OCI-LY1 (cell line): ENCODE measurements around the gene SYCN.

Source experiments
- CTCF ChIP-seq: fragments of 200-600 bp; sonication (generic), shearing (Covaris generic); IDR thresholded peaks from 2 replicates; pipeline ENCODE4 v1.5.1; 2017; ENCODE audit warnings: mild to moderate bottlenecking, antibody characterized with exemption, low read length, moderate library complexity, mixed read lengths
- EZH2 ChIP-seq: fragments of 200-600 bp; sonication (generic), shearing (Covaris generic); IDR thresholded peaks from 2 replicates; pipeline ENCODE4 v1.8.0; 2017; ENCODE audit warnings: borderline replicate concordance, mixed run types, mild to moderate bottlenecking, antibody characterized with exemption, low read length, moderate library complexity, mixed read lengths

GRCh38 chr19:39179754-39180153 lies 24.3 kb downstream of the SYCN start:
- TF ChIP-seq EZH2 (no peak), CTCF (no peak)
